DOHH2 (cell line): ENCODE measurements around the gene PTPRN2.

Experiments
- H3F3A ChIP-seq: fragments of 200-600 bp; sonication (generic), shearing (Covaris generic); 2 replicates; pipeline ENCODE4 v1.6.0; 2016; ENCODE audit warnings: antibody characterized with exemption, mild to moderate bottlenecking; ENCODE audit not compliant: control insufficient read depth, insufficient read depth
- H3K27ac ChIP-seq: fragments of 200-600 bp; sonication (generic); 2 replicates; pipeline ENCODE4 v1.5.1; 2014; ENCODE audit warnings: low read depth, mild to moderate bottlenecking, low read length, moderate library complexity
- H3K27me3 ChIP-seq: fragments of 200-600 bp; sonication (generic); 2 replicates; pipeline ENCODE4 v1.6.1; 2014; ENCODE audit warnings: mild to moderate bottlenecking, low read length, mixed read lengths; ENCODE audit not compliant: control insufficient read depth
- H3K36me3 ChIP-seq: fragments of 200-600 bp; sonication (generic); 2 replicates; pipeline ENCODE4 v1.6.1; 2014; ENCODE audit warnings: mild to moderate bottlenecking, low read length, moderate library complexity, mixed read lengths; ENCODE audit not compliant: control insufficient read depth
- H3K4me1 ChIP-seq: fragments of 200-600 bp; sonication (generic); 2 replicates; pipeline ENCODE4 v1.6.1; 2014; ENCODE audit warnings: mild to moderate bottlenecking, low read length, mixed read lengths; ENCODE audit not compliant: control insufficient read depth
- H3K4me2 ChIP-seq: fragments of 200-600 bp; sonication (generic); 2 replicates; pipeline ENCODE4 v1.6.0; 2014; ENCODE audit warnings: mild to moderate bottlenecking, low read length, moderate library complexity
- H3K4me3 ChIP-seq: fragments of 200-600 bp; sonication (generic); 2 replicates; pipeline ENCODE4 v1.5.1; 2014; ENCODE audit warnings: mild to moderate bottlenecking, low read length, mixed read lengths
- H3K79me2 ChIP-seq: fragments of 200-600 bp; sonication (generic); 2 replicates; pipeline ENCODE4 v1.6.1; 2014; ENCODE audit warnings: mild to moderate bottlenecking, low read length, mixed read lengths; ENCODE audit not compliant: control insufficient read depth
- H3K9me2 ChIP-seq: fragments of 200-600 bp; sonication (generic); replicated peaks from 2 replicates; pipeline ENCODE4 v1.6.1; 2014; ENCODE audit warnings: mild to moderate bottlenecking, low read length, mixed read lengths; ENCODE audit not compliant: control insufficient read depth
- H3K9me3 ChIP-seq: fragments of 200-600 bp; sonication (generic); 2 replicates; pipeline ENCODE4 v1.6.1; 2014; ENCODE audit warnings: antibody characterized with exemption, low read length, mixed read lengths; ENCODE audit not compliant: control insufficient read depth, insufficient read depth
- H4K20me1 ChIP-seq: fragments of 200-600 bp; sonication (generic); 2 replicates; pipeline ENCODE4 v1.6.0; 2014; ENCODE audit warnings: low read depth, mild to moderate bottlenecking, antibody characterized with exemption, low read length, moderate library complexity; ENCODE audit not compliant: control insufficient read depth, insufficient read depth
- EZH2phosphoT487 ChIP-seq: fragments of 200-600 bp; sonication (generic); IDR thresholded peaks from 2 replicates; pipeline ENCODE4 v1.6.1; 2017; ENCODE audit warnings: borderline replicate concordance, mild to moderate bottlenecking, antibody characterized with exemption, low read length, moderate library complexity, mixed read lengths
- TF ChIP-seq, protein P1 (sequence below): fragments of 200-600 bp; sonication (generic); IDR thresholded peaks from one replicate; pipeline ENCODE4 v1.5.1; 2014; ENCODE audit warnings: antibody characterized with exemption, mild to moderate bottlenecking, low read depth, low read length; ENCODE audit not compliant: poor library complexity, severe bottlenecking

Gene PTPRN2

DNA sequence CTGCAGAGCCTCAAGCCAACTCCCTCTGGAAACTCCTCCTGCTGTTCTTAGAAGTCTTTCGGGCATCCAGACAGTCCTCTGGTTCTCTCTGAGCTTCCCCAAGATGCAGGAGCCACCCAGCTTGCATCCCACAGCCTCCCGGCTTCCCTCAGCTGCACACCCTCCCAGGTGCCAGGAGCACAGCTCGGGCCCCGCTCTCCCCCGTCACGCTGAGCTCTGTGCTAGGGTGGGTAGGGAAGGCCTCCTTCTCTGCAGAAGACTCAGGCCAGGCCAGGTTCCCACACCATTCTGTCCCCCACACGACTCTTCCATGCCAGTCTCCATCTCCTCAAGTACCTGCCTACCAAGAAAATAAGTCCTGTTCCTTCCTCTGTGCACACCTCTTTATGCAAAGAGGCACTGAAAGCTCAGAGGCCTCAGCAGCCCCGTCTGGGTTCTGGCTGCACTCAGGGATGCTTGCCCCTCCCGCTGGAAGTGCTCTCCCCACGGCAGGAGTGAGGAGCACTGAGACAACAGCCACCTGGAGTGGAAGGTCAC is 537.1 kb downstream of the PTPRN2 start:
- Histone ChIP-seq H4K20me1 (no peaks in the 10 kb centered on the region), H3K9me2 (no peaks in the 10 kb centered on the region), H3K4me3 (no peak overlapping the region), H3K9me3 (peaks cover 24% of the 10 kb centered on the region; the same call in 1 of the 2 replicates), H3K27ac (no peak overlapping the region), H3K79me2 (no peaks in the 10 kb centered on the region), H3F3A (no peaks in the 10 kb centered on the region), H3K27me3 (no peaks in the 10 kb centered on the region), H3K4me2 (no peak overlapping the region), H3K36me3 (no peaks in the 10 kb centered on the region), H3K4me1 (no peaks in the 10 kb centered on the region)
- no peak for TF ChIP-seq EZH2phosphoT487
- TF ChIP-seq, protein P1, sequence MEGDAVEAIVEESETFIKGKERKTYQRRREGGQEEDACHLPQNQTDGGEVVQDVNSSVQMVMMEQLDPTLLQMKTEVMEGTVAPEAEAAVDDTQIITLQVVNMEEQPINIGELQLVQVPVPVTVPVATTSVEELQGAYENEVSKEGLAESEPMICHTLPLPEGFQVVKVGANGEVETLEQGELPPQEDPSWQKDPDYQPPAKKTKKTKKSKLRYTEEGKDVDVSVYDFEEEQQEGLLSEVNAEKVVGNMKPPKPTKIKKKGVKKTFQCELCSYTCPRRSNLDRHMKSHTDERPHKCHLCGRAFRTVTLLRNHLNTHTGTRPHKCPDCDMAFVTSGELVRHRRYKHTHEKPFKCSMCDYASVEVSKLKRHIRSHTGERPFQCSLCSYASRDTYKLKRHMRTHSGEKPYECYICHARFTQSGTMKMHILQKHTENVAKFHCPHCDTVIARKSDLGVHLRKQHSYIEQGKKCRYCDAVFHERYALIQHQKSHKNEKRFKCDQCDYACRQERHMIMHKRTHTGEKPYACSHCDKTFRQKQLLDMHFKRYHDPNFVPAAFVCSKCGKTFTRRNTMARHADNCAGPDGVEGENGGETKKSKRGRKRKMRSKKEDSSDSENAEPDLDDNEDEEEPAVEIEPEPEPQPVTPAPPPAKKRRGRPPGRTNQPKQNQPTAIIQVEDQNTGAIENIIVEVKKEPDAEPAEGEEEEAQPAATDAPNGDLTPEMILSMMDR, result no peak

- no peaks in the 10 kb centered on the region for H3K79me2 ChIP-seq
- no peaks in the 10 kb centered on the region; the same call in 1 of the 2 replicates for H3K4me1 ChIP-seq
- H4K20me1 ChIP-seq, result no peaks in the 10 kb centered on the region
- no peaks in the 10 kb centered on the region for H3F3A ChIP-seq
- no peaks in the 10 kb centered on the region for H3K27me3 ChIP-seq
- peaks cover 19% of the 10 kb centered on the region; the same call in 1 of the 2 replicates for H3K9me3 ChIP-seq
- H3K4me2 ChIP-seq, result no peak overlapping the region
- H3K36me3 ChIP-seq, result no peaks in the 10 kb centered on the region
- H3K27ac ChIP-seq, result no peak overlapping the region
- TF ChIP-seq, protein P1, result no peak
- H3K9me2 ChIP-seq, result no peaks in the 10 kb centered on the region
- no peak overlapping the region for H3K4me3 ChIP-seq
Observed at GRCh38 chr7:158049271-158049670, 538.4 kb downstream of the PTPRN2 start.

GRCh38 chr7:158048569-158048968 is 539.1 kb downstream of the PTPRN2 start:
- H3K79me2 ChIP-seq, result no peaks in the 10 kb centered on the region
- no peaks in the 10 kb centered on the region; the same call in 1 of the 2 replicates for H3K4me1 ChIP-seq
- no peaks in the 10 kb centered on the region for H4K20me1 ChIP-seq
- no peaks in the 10 kb centered on the region for H3K9me2 ChIP-seq
- peaks cover 15% of the 10 kb centered on the region; the same call in 1 of the 2 replicates for H3K9me3 ChIP-seq
- no peaks in the 10 kb centered on the region for H3K27me3 ChIP-seq
- H3F3A ChIP-seq, result no peaks in the 10 kb centered on the region
- TF ChIP-seq EZH2phosphoT487, result no peak
- TF ChIP-seq, protein P1, result no peak
- no peaks in the 10 kb centered on the region for H3K36me3 ChIP-seq
- no peak overlapping the region for H3K27ac ChIP-seq
- no peak overlapping the region for H3K4me3 ChIP-seq
- no peak overlapping the region for H3K4me2 ChIP-seq
